Measurements from ENCODE around the gene LSM8.
"Not testable (repeated sequence)": the region's sequence is repeated elsewhere in the genome, so short reads cannot be mapped to it uniquely, and the experiment has no call there.

The LSM8 gene

DNA sequence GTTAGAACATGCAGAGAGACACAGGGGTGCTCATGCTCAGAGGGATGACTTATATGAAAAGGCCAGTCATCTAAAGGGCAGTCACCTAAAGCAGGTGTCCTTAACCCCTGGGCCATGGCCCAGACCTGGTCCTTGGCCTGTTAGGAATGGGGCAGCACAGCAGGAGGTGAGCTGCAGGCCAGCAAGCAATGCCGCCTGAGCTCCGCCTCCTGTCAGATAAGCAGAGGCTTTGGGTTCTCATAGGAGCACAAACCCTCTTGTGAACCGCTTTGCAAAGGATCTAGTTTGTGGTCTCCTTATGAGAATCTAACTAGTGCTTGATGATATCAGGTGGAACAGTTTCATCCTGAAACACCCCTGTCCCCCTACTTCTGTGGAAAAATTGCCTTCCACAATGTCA lies 55.0 kb downstream of the LSM8 start:
- Histone ChIP-seq H3K27ac (replicated peaks) (no peak overlapping the region), H3K4me3 (replicated peaks; ENCODE audit: insufficient read depth, low read length) (no peak overlapping the region), H3K27me3 (ENCODE audit: insufficient read depth, poor library complexity, severe bottlenecking) (no peaks in the 10 kb centered on the region)
- DNase-seq (ENCODE audit: low read depth in 1 of 2, low spot score in 1 of 2): no peak
- TF ChIP-seq, protein P1, sequence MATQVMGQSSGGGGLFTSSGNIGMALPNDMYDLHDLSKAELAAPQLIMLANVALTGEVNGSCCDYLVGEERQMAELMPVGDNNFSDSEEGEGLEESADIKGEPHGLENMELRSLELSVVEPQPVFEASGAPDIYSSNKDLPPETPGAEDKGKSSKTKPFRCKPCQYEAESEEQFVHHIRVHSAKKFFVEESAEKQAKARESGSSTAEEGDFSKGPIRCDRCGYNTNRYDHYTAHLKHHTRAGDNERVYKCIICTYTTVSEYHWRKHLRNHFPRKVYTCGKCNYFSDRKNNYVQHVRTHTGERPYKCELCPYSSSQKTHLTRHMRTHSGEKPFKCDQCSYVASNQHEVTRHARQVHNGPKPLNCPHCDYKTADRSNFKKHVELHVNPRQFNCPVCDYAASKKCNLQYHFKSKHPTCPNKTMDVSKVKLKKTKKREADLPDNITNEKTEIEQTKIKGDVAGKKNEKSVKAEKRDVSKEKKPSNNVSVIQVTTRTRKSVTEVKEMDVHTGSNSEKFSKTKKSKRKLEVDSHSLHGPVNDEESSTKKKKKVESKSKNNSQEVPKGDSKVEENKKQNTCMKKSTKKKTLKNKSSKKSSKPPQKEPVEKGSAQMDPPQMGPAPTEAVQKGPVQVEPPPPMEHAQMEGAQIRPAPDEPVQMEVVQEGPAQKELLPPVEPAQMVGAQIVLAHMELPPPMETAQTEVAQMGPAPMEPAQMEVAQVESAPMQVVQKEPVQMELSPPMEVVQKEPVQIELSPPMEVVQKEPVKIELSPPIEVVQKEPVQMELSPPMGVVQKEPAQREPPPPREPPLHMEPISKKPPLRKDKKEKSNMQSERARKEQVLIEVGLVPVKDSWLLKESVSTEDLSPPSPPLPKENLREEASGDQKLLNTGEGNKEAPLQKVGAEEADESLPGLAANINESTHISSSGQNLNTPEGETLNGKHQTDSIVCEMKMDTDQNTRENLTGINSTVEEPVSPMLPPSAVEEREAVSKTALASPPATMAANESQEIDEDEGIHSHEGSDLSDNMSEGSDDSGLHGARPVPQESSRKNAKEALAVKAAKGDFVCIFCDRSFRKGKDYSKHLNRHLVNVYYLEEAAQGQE (IDR thresholded peaks at IDR 0.05; ENCODE audit: insufficient replicate concordance, low read depth): no peak
- TF ChIP-seq POLR2AphosphoS5 (IDR thresholded peaks at IDR 0.05; ENCODE audit: low read depth) (no peak), GABPA (IDR thresholded peaks at IDR 0.05; ENCODE audit: low read depth) (no peak), SPI1 (IDR thresholded peaks at IDR 0.05; ENCODE audit: borderline replicate concordance, low read depth) (no peak)
- TF ChIP-seq, protein P2, sequence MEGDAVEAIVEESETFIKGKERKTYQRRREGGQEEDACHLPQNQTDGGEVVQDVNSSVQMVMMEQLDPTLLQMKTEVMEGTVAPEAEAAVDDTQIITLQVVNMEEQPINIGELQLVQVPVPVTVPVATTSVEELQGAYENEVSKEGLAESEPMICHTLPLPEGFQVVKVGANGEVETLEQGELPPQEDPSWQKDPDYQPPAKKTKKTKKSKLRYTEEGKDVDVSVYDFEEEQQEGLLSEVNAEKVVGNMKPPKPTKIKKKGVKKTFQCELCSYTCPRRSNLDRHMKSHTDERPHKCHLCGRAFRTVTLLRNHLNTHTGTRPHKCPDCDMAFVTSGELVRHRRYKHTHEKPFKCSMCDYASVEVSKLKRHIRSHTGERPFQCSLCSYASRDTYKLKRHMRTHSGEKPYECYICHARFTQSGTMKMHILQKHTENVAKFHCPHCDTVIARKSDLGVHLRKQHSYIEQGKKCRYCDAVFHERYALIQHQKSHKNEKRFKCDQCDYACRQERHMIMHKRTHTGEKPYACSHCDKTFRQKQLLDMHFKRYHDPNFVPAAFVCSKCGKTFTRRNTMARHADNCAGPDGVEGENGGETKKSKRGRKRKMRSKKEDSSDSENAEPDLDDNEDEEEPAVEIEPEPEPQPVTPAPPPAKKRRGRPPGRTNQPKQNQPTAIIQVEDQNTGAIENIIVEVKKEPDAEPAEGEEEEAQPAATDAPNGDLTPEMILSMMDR (IDR thresholded peaks at IDR 0.05; ENCODE audit: insufficient read depth, low read length): no peak

DNA sequence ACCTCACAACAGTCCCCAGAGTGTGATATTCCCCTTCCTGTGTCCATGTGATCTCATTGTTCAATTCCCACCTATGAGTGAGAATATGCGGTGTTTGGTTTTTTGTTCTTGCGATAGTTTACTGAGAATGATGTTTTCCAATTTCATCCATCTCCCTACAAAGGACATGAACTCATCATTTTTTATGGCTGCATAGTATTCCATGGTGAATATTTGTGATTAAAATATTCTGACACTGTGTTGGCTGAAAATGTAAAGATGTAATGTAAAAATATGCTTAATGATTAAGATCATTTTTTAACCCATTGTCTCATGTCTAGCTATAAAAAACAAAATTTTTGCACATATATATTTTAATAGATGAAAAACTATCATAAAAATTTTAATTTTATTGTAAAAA lies 56.4 kb downstream of the LSM8 start:
- H3K27ac ChIP-seq (replicated peaks); DNase-seq (ENCODE audit: low read depth in 1 of 2, low spot score in 1 of 2); H3K27me3 ChIP-seq (ENCODE audit: insufficient read depth, poor library complexity, severe bottlenecking); H3K4me3 ChIP-seq (replicated peaks; ENCODE audit: insufficient read depth, low read length): not testable (repeated sequence)
